IMR-90 (cell line): ENCODE measurements around the gene SERPINB3. TPM values are rescaled to one million over a fixed set of nuclear protein-coding genes. Genes with fewer than 3 reads are reported as not detected.
"Not testable (repeated sequence)": the region's sequence is repeated elsewhere in the genome, so short reads cannot be mapped to it uniquely, and the experiment has no call there.

Experiments
- ATAC-seq: fragments of 200-7000 bp; cut with Tn5 transposase; 2 replicates; pipeline ENCODE4 v1.9.1; 2020; ENCODE audit warnings: low read depth, mild to moderate bottlenecking, moderate library complexity
- BruUV-seq: library from RNA; stranded (reverse); fragments of 400-500 nt; replicated peaks from 2 replicates; lab custom pipeline; 2021; lab: Mats Ljungman, UMichigan
- CTCF ChIA-PET: fragments of 300-600 bp; formaldehyde crosslinking; extraction: SDS; loops from one replicate; lab custom pipeline; 2021; ENCODE audit warnings: antibody characterized with exemption; lab: Yijun Ruan, JAX
- POLR2A ChIA-PET: fragments of 300-600 bp; sonication (Branson Sonifier 250); formaldehyde crosslinking; loops from one replicate; lab custom pipeline; 2022; ENCODE audit warnings: antibody characterized with exemption; ENCODE audit not compliant: unreplicated experiment; lab: Charles Lee
- DNase-seq: peaks from one replicate; pipeline ENCODE4 v3.0.0; 2013
- H2AFZ ChIP-seq: replicated peaks from 2 replicates; pipeline ENCODE3; 2013; ENCODE audit warnings: low read length, mild to moderate bottlenecking; ENCODE audit not compliant: poor library complexity
- H2AK5ac ChIP-seq: 2 replicates; pipeline ENCODE4 v1.6.1; 2013; ENCODE audit warnings: low read depth, low read length, inconsistent platforms
- H2AK9ac ChIP-seq: replicated peaks from 2 replicates; pipeline ENCODE3; 2013; ENCODE audit warnings: mild to moderate bottlenecking, low read depth, low read length, moderate library complexity; ENCODE audit not compliant: poor library complexity
- H2BK120ac ChIP-seq: 2 replicates; pipeline ENCODE4 v1.6.1; 2013; ENCODE audit warnings: low read depth, low read length, inconsistent platforms
- H2BK15ac ChIP-seq: 3 replicates; pipeline ENCODE4 v1.6.1; 2013; ENCODE audit warnings: low read depth, low read length, inconsistent platforms
- H2BK20ac ChIP-seq: 2 replicates; pipeline ENCODE4 v1.6.1; 2013; ENCODE audit warnings: low read depth, mild to moderate bottlenecking, inconsistent platforms, low read length, moderate library complexity
- H2BK5ac ChIP-seq: 2 replicates; pipeline ENCODE4 v1.6.1; 2013; ENCODE audit warnings: mild to moderate bottlenecking, low read depth, low read length, inconsistent platforms; ENCODE audit not compliant: poor library complexity, severe bottlenecking
- H3K14ac ChIP-seq: replicated peaks from 2 replicates; pipeline ENCODE4 v1.6.1; 2013; ENCODE audit warnings: low read depth, low read length, inconsistent platforms
- H3K18ac ChIP-seq: 2 replicates; pipeline ENCODE4 v1.6.1; 2013; ENCODE audit warnings: low read depth, low read length, control low read depth
- H3K23ac ChIP-seq: 2 replicates; pipeline ENCODE4 v1.6.1; 2013; ENCODE audit warnings: low read depth, low read length, inconsistent platforms
- H3K27ac ChIP-seq: 2 replicates; pipeline ENCODE4 v1.5.1; 2013; ENCODE audit warnings: mild to moderate bottlenecking, control low read depth, low read length; ENCODE audit not compliant: insufficient read depth
- H3K27me3 ChIP-seq: 2 replicates; pipeline ENCODE4 v1.6.1; 2013; ENCODE audit warnings: low read length; ENCODE audit not compliant: control insufficient read depth, insufficient read depth
- H3K36me3 ChIP-seq: 2 replicates; pipeline ENCODE4 v1.6.1; 2013; ENCODE audit warnings: low read length, mixed read lengths; ENCODE audit not compliant: control insufficient read depth, insufficient read depth
- H3K4ac ChIP-seq: 2 replicates; pipeline ENCODE4 v1.6.1; 2013; ENCODE audit warnings: low read depth, low read length, inconsistent platforms
- H3K4me1 ChIP-seq: 2 replicates; pipeline ENCODE4 v1.6.1; 2013; ENCODE audit warnings: low read length, mixed read lengths; ENCODE audit not compliant: control insufficient read depth, insufficient read depth
- H3K4me2 ChIP-seq: 2 replicates; pipeline ENCODE4 v1.6.1; 2013; ENCODE audit warnings: low read depth, mild to moderate bottlenecking, control low read depth, low read length, moderate library complexity
- H3K4me3 ChIP-seq: 2 replicates; pipeline ENCODE4 v1.5.1; 2013; ENCODE audit warnings: low read depth, mild to moderate bottlenecking, control low read depth, low read length, moderate library complexity; ENCODE audit not compliant: insufficient read depth
- H3K56ac ChIP-seq: 2 replicates; pipeline ENCODE4 v1.6.1; 2013; ENCODE audit warnings: low read length, inconsistent platforms; ENCODE audit not compliant: insufficient read depth; ENCODE audit errors: extremely low read depth
- H3K79me1 ChIP-seq, 2 experiments: 2 replicates each; pipeline ENCODE4 v1.6.1; 2013; ENCODE audit warnings: low read length in 2 of 2, inconsistent platforms in 1 of 2, low read depth in 1 of 2
- H3K9ac ChIP-seq: 2 replicates; pipeline ENCODE4 v1.6.1; 2013; ENCODE audit warnings: low read depth, low read length, control low read depth
- H3K9me1 ChIP-seq: 2 replicates; pipeline ENCODE4 v1.6.1; 2013; ENCODE audit warnings: low read length, inconsistent platforms; ENCODE audit not compliant: insufficient read depth
- H3K9me3 ChIP-seq: 2 replicates; pipeline ENCODE4 v1.6.1; 2013; ENCODE audit warnings: low read length; ENCODE audit not compliant: control insufficient read depth, insufficient read depth
- H4K20me1 ChIP-seq: 2 replicates; pipeline ENCODE4 v1.6.1; 2013; ENCODE audit warnings: low read length, inconsistent platforms; ENCODE audit not compliant: insufficient read depth
- H4K5ac ChIP-seq: 2 replicates; pipeline ENCODE4 v1.6.1; 2013; ENCODE audit warnings: mild to moderate bottlenecking, low read depth, low read length, control low read depth
- H4K8ac ChIP-seq, 2 experiments: 2 replicates each; pipeline ENCODE4 v1.6.1; 2013; ENCODE audit warnings: low read depth in 2 of 2, low read length in 2 of 2, control low read depth in 1 of 2, inconsistent platforms in 1 of 2
- H4K91ac ChIP-seq: 2 replicates; pipeline ENCODE4 v1.6.1; 2013; ENCODE audit warnings: low read depth, low read length, inconsistent platforms; ENCODE audit not compliant: insufficient read depth
- WGBS, 2 experiments: methylation state at CpG; one replicate each; pipeline versions ENCODE4 v1.1.5 to v1.1.7; 2013; ENCODE audit warnings: missing lambda C conversion rate in 2 of 2; ENCODE audit not compliant: insufficient read length in 1 of 2; ENCODE audit errors: extremely low coverage in 2 of 2; 5-methylcytosine and 5-hydroxymethylcytosine counted together
- dilution Hi-C: fragments of 300-500 bp; cut with HindIII; formaldehyde crosslinking; loops from one replicate; pipeline ENCODE4 v1.14.3; 2018; ENCODE audit warnings: low sequenced_read_pairs; ENCODE audit not compliant: unreplicated experiment
- in situ Hi-C: fragments of 300-500 bp; cut with MboI; formaldehyde crosslinking; loops from 3 replicates; pipeline ENCODE4 v1.14.3; 2019; ENCODE audit warnings: low sequenced_read_pairs, inconsistent platforms, mixed read lengths
- intact Hi-C: fragments of 100-400 bp; cut with micrococcal nuclease; formaldehyde crosslinking; loops from 2 replicates; pipeline ENCODE4 v1.10.0; 2022
- polyA plus RNA-seq, 3 experiments: library from polyadenylated mRNA; depleted of rRNA; stranded (reverse); fragments of >200 nt; gene quantifications; 2 replicates each; pipeline ENCODE4 v1.2.3, GENCODE V29; 2012; ENCODE audit warnings: low replicate concordance in 1 of 3
- total RNA-seq: library from RNA; depleted of rRNA; stranded (reverse); fragments of >200 nt; gene quantifications from 2 replicates; pipeline ENCODE4 v1.2.3, GENCODE V29; 2012

SERPINB3 gene
- total and polyA plus RNA-seq, 2 of the 4 experiments (the other 2 are of a cell fraction): not detected

DNA sequence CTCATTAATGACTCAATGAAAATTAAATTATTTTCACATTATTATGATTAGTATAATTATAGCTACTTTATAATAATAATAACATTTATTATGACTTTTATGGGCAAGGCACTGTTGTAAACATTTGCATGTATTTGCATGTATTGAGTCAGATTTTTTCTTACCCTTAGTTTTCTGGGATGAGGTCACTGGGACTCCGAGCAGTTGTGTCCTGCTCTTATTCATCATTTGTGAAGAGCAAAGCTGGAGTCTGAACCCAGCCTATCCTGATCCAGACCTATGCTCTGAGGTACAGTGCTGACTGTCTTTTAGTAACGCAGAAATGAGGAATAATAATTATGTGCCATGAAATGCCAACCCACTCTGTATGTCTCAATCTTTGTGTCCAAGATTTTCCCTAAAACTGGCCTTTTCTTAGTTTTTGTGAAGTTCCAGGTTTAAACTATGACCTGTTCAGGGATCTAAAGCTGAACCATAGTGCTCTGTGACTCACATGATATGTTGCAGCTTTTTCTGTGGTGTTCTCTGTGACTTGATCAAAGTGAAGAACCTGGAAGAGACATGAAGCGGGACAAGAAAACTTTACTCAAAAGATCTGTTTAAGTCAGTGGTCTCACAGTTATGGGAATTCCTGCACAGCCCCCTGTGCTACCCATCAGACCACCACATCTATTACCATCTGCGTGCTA lies 18.9 kb downstream of the SERPINB3 start:
- H3K27ac ChIP-seq: not testable (repeated sequence)
- WGBS, 2 experiments: 60% methylated on average over 1 of the region's 4 CpGs; no CpG with 5 or more reads in 1 of the 2 experiments

DNA sequence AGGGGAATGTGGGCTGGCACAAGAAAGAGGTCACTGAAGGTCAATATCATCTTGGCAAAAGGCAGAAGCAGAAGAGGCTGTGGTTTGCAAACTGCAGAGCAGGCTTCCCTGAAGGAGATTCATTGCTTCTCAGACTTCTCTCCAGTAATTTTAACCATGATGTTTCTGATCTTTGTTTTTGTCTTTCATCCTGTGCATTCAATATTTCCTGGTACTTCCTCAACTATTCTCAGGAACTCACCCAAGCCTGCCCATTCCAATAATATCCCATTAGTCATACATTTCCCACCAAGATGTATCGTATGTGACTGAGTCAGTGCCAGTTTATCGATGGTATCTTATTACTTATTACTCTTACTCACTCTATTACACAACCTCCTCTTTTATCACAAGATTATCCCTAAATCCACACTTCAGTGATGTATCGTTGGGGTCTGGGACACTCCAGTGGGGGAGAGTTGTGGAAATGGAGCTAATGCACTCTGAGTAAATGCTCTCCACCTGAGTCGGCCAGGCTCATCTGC lies 20.5 kb downstream of the SERPINB3 start:
- H3K27me3 ChIP-seq, H2AFZ ChIP-seq, H3K18ac ChIP-seq, H3K9ac ChIP-seq, H3K9me3 ChIP-seq, H2BK20ac ChIP-seq, dilution Hi-C loops, H3K14ac ChIP-seq, H3K9me1 ChIP-seq, H3K23ac ChIP-seq, POLR2A ChIA-PET, intact Hi-C loops, H3K36me3 ChIP-seq, H4K8ac ChIP-seq, H3K56ac ChIP-seq, H3K4me2 ChIP-seq, in situ Hi-C loops, H4K5ac ChIP-seq, H4K20me1 ChIP-seq, H3K4me1 ChIP-seq, H2AK9ac ChIP-seq, H3K79me1 ChIP-seq, H2BK120ac ChIP-seq, DNase-seq, H4K91ac ChIP-seq, ATAC-seq, H3K27ac ChIP-seq, H2BK5ac ChIP-seq, H3K4ac ChIP-seq, H3K4me3 ChIP-seq, BruUV-seq, H2AK5ac ChIP-seq, H2BK15ac ChIP-seq, CTCF ChIA-PET: not testable (repeated sequence)
- no CpG with 5 or more reads among the region's 4 CpGs for WGBS, 2 experiments

More for the DNA sequence above, 18.9 kb downstream of the SERPINB3 start:
- H3K36me3 ChIP-seq, H2BK5ac ChIP-seq, H3K4me3 ChIP-seq, H3K4me2 ChIP-seq, H3K9ac ChIP-seq, BruUV-seq, H3K27me3 ChIP-seq, H2BK20ac ChIP-seq, H2BK15ac ChIP-seq, dilution Hi-C loops, POLR2A ChIA-PET, H2AK5ac ChIP-seq, H4K5ac ChIP-seq, CTCF ChIA-PET, H2AFZ ChIP-seq, in situ Hi-C loops, H2AK9ac ChIP-seq, H3K56ac ChIP-seq, H3K18ac ChIP-seq, H3K23ac ChIP-seq, H3K9me3 ChIP-seq, H2BK120ac ChIP-seq, H3K9me1 ChIP-seq, H3K14ac ChIP-seq, H4K20me1 ChIP-seq, DNase-seq, H4K91ac ChIP-seq, H3K4ac ChIP-seq, H3K79me1 ChIP-seq, ATAC-seq, intact Hi-C loops, H4K8ac ChIP-seq, H3K4me1 ChIP-seq: not testable (repeated sequence)
